A673 (cell line): Measurements from ENCODE around the gene SP5. TPM values are rescaled to one million over a fixed set of nuclear protein-coding genes. Genes with fewer than 3 reads are reported as not detected.

Experiments
- BruUV-seq: library from RNA; stranded (reverse); fragments of 400-500 nt; replicated peaks from 2 replicates; lab custom pipeline; 2021; lab: Mats Ljungman, UMichigan
- CTCF ChIA-PET: fragments of 300-600 bp; sonication (Branson Sonifier 250); formaldehyde crosslinking; loops from one replicate; lab custom pipeline; 2022; ENCODE audit warnings: antibody characterized with exemption; lab: Charles Lee
- POLR2A ChIA-PET: fragments of 300-600 bp; sonication (Branson Sonifier 250); formaldehyde crosslinking; loops from one replicate; lab custom pipeline; 2022; ENCODE audit warnings: antibody characterized with exemption; ENCODE audit not compliant: low non-redundant PET; lab: Charles Lee
- DNase-seq: peaks from one replicate; pipeline ENCODE4 v3.0.0-alpha.2; 2015; ENCODE audit warnings: low spot score
- H3K27ac ChIP-seq: fragments of 200-600 bp; sonication (generic); 2 replicates; pipeline ENCODE4 v1.5.1; 2016; ENCODE audit warnings: mixed run types, low read depth, mild to moderate bottlenecking, mixed read lengths, antibody characterized with exemption, low read length; ENCODE audit not compliant: poor library complexity, severe bottlenecking
- H3K27me3 ChIP-seq: fragments of 200-600 bp; sonication (generic); replicated peaks from 2 replicates; pipeline ENCODE4 v1.6.1; 2017; ENCODE audit warnings: mixed run types, low read depth, mild to moderate bottlenecking, mixed read lengths, antibody characterized with exemption, low read length; ENCODE audit not compliant: insufficient read depth, poor library complexity
- H3K36me3 ChIP-seq: fragments of 200-600 bp; sonication (generic); 2 replicates; pipeline ENCODE4 v1.6.1; 2016; ENCODE audit warnings: mixed run types, mild to moderate bottlenecking, mixed read lengths, antibody characterized with exemption, low read length; ENCODE audit not compliant: insufficient read depth, poor library complexity, severe bottlenecking
- H3K4me1 ChIP-seq: fragments of 200-600 bp; sonication (generic); 2 replicates; pipeline ENCODE4 v1.6.1; 2017; ENCODE audit warnings: mixed run types, mild to moderate bottlenecking, mixed read lengths, antibody characterized with exemption, low read length; ENCODE audit not compliant: insufficient read depth, poor library complexity, severe bottlenecking
- H3K4me3 ChIP-seq: fragments of 200-600 bp; sonication (generic); 2 replicates; pipeline ENCODE4 v1.5.1; 2016; ENCODE audit warnings: low read depth, mixed run types, mild to moderate bottlenecking, mixed read lengths, low read length; ENCODE audit not compliant: poor library complexity, severe bottlenecking
- H3K9me3 ChIP-seq: fragments of 200-600 bp; sonication (generic); 2 replicates; pipeline ENCODE4 v1.6.1; 2016; ENCODE audit warnings: mixed run types, low read depth, mild to moderate bottlenecking, mixed read lengths, antibody characterized with exemption, low read length; ENCODE audit not compliant: poor library complexity, severe bottlenecking
- EZH2 ChIP-seq: fragments of 200-600 bp; sonication (generic); IDR thresholded peaks from 2 replicates; pipeline ENCODE4 v1.6.1; 2017; ENCODE audit warnings: borderline replicate concordance, low read depth, mild to moderate bottlenecking, mixed read lengths, antibody characterized with exemption, low read length; ENCODE audit not compliant: poor library complexity, severe bottlenecking
- intact Hi-C: fragments of 100-400 bp; cut with micrococcal nuclease; formaldehyde crosslinking; loops from one replicate; pipeline ENCODE4 v1.10.0; 2022; ENCODE audit not compliant: unreplicated experiment
- total RNA-seq: library from RNA; stranded (reverse); gene quantifications from 2 replicates; pipeline ENCODE4 v1.2.3, GENCODE V29; 2021
- TF ChIP-seq, protein P1 (sequence below): fragments of 300-800, 200-600 bp; sonication (generic); conservative IDR thresholded peaks from 2 replicates; pipeline ENCODE4 v1.5.1; 2017; ENCODE audit warnings: low read depth, mild to moderate bottlenecking, antibody characterized with exemption, low read length, moderate library complexity, mixed read lengths

Gene SP5
- total RNA-seq, 1 experiment from 2014 or later: not detected

DNA sequence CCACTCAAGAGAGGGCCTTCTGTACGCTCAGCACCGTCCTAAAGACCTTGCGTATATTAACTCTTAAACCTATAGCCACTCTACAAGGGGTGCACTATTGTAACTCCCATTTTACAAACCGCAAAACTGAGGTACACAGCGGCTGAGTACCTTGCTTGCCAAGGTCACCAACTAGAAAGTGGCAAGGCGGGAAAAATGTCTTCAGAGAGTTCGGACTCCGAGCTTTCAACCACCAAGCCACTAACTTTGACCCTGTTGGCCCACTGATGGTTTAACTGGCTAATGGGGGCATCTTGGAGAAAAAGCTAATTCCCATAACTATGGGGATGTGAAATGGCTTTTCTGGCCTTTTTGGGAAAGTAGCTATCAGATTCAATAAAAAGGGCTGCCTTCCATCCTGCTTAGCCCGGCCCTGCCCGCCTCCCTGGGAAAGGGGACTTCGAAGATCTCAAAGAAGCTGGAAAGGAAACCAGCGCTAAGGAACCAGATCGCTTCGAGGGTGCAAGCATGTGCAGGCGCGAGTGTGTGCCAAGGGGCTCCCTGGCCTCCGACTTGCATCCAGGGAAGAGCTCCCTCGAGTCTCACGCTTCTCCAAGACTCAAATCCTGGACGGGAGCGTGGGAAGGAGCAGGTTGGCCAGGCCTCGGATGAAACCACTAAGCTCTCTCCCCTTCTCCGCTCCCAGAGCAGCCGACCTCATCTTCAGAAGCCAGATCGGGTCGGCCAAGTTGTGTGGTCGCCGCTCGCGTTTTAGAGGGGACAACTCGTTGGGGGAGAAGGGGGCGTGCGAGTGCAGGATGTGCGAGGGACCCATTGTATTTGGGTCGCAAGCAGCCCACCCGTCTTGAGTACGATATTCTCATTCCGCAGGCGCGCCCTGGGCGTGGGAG, 2.2 kb upstream of the SP5 start:
- no TSS peak for BruUV-seq

DNA sequence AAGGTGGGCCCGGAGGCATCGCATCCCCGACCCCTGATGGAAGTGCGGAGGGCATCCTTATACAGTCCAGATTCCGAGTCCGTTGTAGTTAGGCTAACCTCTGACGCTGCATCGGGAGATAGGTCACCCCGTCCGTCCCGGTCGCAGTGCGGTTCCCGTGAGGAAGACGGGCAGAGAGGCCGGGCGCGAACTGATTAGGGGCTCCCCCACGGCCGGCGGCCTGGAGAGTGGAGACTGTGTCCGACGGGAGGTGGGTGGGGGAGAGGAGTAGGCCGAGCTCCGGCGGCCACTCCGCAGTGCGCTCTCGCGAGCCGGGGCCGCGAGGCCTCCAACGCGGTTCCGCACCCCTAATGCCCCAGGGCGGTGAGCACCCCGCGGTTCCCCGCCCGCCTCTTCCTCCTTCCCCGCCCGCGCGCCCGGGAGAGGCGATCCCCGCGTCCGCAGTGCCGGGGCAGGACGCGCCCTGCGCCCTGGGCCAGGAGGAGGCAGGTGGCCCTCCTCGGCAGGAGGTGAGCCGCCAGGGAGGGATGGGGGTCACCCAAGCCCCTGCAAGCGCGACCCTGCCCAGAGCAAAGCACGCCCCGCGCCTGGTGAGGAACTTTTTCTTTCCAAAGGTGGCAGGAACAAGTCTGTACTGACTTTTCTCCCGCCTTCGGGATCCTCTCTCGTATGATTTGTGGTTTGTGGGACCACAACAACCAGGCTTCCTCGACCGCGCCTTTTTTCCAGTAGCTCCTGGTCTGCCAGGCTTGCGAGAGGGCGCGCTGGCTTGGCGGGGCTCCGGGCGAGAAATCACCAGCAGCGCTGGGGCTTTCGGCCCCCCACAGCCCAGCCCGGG, 1.4 kb upstream of the SP5 start:
- no TSS peak for BruUV-seq
- Histone ChIP-seq H3K9me3 (no peaks in the 10 kb centered on the region), H3K27me3 (peaks cover 100% of the 10 kb centered on the region), H3K27ac (no peak overlapping the region), H3K36me3 (no peaks in the 10 kb centered on the region), H3K4me1 (peaks cover 26% of the 10 kb centered on the region), H3K4me3 (peak overlapping the region; percentile 36)
- TF ChIP-seq EZH2: peak; percentile 56
- TF ChIP-seq, protein P1, sequence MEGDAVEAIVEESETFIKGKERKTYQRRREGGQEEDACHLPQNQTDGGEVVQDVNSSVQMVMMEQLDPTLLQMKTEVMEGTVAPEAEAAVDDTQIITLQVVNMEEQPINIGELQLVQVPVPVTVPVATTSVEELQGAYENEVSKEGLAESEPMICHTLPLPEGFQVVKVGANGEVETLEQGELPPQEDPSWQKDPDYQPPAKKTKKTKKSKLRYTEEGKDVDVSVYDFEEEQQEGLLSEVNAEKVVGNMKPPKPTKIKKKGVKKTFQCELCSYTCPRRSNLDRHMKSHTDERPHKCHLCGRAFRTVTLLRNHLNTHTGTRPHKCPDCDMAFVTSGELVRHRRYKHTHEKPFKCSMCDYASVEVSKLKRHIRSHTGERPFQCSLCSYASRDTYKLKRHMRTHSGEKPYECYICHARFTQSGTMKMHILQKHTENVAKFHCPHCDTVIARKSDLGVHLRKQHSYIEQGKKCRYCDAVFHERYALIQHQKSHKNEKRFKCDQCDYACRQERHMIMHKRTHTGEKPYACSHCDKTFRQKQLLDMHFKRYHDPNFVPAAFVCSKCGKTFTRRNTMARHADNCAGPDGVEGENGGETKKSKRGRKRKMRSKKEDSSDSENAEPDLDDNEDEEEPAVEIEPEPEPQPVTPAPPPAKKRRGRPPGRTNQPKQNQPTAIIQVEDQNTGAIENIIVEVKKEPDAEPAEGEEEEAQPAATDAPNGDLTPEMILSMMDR: no peak
- no peak for DNase-seq
- ChIA-PET CTCF (no interaction called here), POLR2A (no interaction called here)
- intact Hi-C loops: loop anchor here (10.0 kb wide), 2 partner anchors 209 to 309 kb away; no protein-coding TSS in a partner anchor

More for the DNA sequence above, 2.2 kb upstream of the SP5 start:
- Histone ChIP-seq H3K9me3 (no peaks in the 10 kb centered on the region), H3K36me3 (no peaks in the 10 kb centered on the region), H3K4me1 (peaks cover 26% of the 10 kb centered on the region), H3K27ac (no peak overlapping the region), H3K27me3 (peaks cover 100% of the 10 kb centered on the region), H3K4me3 (no peak overlapping the region)
- TF ChIP-seq EZH2: peak; percentile 21
- TF ChIP-seq, protein P1: no peak
- intact Hi-C loops: loop anchor here (10.0 kb wide), 2 partner anchors 208 to 308 kb away; no protein-coding TSS in a partner anchor
- DNase-seq: no peak
- CTCF ChIA-PET: no interaction called here
- POLR2A ChIA-PET: no interaction called here

DNA sequence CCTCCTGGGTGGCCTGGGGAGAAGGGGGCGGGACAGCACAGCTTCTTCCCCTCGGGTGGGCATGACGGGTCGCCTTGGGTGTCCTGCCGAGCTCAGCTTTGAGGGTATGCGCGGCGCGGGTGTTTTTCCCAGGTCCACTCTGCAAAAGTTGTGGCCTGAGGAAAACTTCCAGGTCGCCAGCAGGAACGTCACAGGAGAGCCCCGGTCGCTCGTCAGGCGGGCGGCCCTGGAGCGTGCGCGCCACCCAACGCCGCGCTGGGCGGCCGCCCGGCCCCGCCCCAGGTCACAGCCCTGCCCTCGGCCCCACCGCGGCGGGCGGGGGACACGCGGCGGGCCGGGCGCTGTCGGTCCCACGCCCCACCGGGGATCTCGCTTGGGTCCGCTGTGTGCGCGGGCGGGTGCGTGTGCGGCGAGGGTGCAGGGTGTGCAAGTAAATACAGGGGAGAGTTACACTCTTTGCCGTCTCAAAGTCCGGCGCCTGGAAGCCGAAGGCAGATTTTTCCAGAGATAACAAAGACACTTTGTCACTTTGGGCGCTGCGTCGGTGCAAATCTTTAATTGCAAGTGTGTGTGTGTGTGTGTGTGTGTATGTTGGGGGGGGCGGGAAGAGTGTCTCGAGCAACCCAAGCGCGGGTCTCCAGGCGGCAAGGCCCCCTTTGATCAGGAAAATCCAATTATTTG, 616 bp upstream of the SP5 start:
- Histone ChIP-seq H3K27me3 (peaks cover 100% of the 10 kb centered on the region), H3K9me3 (no peaks in the 10 kb centered on the region), H3K4me1 (peaks cover 26% of the 10 kb centered on the region), H3K36me3 (no peaks in the 10 kb centered on the region), H3K27ac (no peak overlapping the region), H3K4me3 (peak overlapping the region; percentile 36)
- ChIA-PET POLR2A (no interaction called here), CTCF (no interaction called here)
- intact Hi-C loops: loop anchor here (10.0 kb wide), 2 partner anchors 210 to 310 kb away; no protein-coding TSS in a partner anchor
- DNase-seq: peak; percentile 25
- no peak for TF ChIP-seq EZH2
- TF ChIP-seq, protein P1: no peak
- no TSS peak for BruUV-seq
